Astrocyte of the spinal cord (primary cell): ENCODE results near the gene HOXA4.

Experiments
- DNase-seq: peaks from one replicate; pipeline ENCODE4 v3.0.0; 2011; ENCODE audit warnings: low read depth, low spot score
- H3K4me3 ChIP-seq: 2 replicates; pipeline ENCODE4 v1.5.1; 2011; ENCODE audit warnings: low read depth, mild to moderate bottlenecking, low read length, moderate library complexity
- in situ Hi-C: cut with HindIII; loops from 2 replicates; pipeline ENCODE4 v1.10.0; 2017; ENCODE audit warnings: low sequenced_read_pairs
- TF ChIP-seq, protein P1 (sequence below): IDR thresholded peaks from 2 replicates; pipeline ENCODE4 v1.5.1; 2012; ENCODE audit warnings: low read depth, mild to moderate bottlenecking, low read length, inconsistent platforms

The HOXA4 gene

DNA sequence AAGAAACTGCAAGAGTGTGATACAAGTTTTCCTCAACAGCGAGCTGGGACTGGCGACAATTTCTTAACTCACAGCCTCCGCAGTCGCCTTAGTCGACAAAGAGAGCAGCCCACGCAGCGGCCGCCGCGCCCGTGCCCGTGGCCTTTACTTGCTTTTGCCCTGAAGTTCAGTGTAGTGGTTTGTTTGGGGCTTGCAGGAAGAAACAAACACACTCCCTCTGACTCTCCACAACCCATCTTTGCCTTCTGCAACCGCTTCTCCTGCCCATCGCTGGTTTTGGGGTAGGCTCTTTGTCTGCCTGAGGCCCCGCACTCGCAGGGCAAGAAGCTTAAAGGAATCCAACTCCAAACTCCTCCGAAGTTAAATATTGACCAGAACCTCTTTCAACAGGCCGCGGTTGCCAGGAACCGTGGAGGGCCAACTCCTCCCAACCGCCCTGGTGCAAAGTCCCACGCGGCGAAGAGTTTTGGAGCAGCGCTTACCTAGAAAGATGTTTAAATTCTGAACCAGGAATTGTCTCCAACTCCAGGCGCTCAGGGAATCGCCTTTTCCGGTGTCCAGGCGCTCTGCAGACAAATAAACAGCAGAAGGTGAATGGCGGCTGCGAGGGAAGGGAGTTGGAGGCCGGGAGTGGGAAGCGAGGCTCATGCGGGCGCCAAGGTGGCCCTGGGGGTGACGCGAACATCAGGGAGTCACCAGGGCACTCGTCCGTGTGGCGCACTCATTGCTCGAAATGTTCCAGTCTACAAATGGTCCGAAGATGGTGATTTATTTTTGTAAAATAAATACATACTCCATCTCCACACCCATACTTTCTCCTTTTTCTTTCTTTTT, 8.3 kb downstream of the HOXA4 start:
- peak overlapping the region; percentile 64 for H3K4me3 ChIP-seq
- no peak for DNase-seq
- in situ Hi-C loops, result loop anchor here (10.0 kb wide), 1 partner anchor 267 kb away; no protein-coding TSS in a partner anchor
- TF ChIP-seq, protein P1, sequence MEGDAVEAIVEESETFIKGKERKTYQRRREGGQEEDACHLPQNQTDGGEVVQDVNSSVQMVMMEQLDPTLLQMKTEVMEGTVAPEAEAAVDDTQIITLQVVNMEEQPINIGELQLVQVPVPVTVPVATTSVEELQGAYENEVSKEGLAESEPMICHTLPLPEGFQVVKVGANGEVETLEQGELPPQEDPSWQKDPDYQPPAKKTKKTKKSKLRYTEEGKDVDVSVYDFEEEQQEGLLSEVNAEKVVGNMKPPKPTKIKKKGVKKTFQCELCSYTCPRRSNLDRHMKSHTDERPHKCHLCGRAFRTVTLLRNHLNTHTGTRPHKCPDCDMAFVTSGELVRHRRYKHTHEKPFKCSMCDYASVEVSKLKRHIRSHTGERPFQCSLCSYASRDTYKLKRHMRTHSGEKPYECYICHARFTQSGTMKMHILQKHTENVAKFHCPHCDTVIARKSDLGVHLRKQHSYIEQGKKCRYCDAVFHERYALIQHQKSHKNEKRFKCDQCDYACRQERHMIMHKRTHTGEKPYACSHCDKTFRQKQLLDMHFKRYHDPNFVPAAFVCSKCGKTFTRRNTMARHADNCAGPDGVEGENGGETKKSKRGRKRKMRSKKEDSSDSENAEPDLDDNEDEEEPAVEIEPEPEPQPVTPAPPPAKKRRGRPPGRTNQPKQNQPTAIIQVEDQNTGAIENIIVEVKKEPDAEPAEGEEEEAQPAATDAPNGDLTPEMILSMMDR, result no peak

- TF ChIP-seq, protein P1, result no peak
- in situ Hi-C loops, result loop anchor here (10.0 kb wide), 1 partner anchor 267 kb away; no protein-coding TSS in a partner anchor
- H3K4me3 ChIP-seq, result peak overlapping the region; percentile 64
- DNase-seq, result no peak
Measured at GRCh38 chr7:27121684-27122076, 8.9 kb downstream of the HOXA4 start.

DNA sequence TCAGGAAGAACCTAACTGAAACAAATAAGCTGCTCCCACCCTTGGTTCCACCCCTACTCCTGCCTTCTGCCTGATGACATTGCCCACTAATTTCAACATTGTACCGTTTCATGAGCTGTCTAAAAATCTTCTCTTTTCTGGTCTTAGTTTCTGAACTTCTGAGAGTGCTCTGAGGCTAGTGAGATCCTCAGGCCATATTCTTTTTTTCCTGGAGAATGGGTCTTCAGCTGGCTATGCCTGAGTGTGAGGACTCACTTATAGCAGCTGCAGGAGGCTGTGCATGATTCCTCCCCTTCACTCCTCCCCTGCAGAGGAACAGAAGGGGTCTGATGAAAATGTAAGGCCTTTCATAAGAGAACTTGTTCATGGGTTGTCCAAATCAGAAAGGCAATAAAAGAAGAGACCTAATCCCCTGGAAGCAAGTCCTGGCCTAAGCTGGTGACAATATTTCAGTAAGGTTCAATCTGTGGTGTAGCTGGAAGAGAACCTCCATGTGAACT, 11.1 kb downstream of the HOXA4 start:
- TF ChIP-seq, protein P1, result no peak
- H3K4me3 ChIP-seq, result peak overlapping the region; percentile 89
- in situ Hi-C loops, result no loop called here
- no peak for DNase-seq

DNA sequence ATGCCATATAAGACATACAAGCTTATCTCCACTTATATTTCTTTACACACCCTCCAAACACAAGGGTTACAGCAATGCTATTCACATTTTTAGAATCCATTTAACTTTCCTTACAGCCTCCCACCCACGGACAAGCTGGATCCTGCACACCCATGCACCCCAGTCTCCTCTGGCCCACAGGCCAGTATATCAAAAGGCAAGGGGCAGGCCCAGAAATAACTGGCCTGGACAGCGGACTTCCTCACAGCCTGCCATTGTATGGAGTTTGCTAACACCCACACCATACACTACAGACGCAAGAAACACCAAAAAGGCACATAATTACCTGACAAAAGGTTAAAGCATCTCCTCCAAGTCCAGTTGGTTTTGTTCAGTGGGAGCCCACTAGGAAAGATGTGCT, 12.0 kb downstream of the HOXA4 start:
- peak overlapping the region; percentile 89 for H3K4me3 ChIP-seq
- DNase-seq, result no peak
- in situ Hi-C loops, result no loop called here
- TF ChIP-seq, protein P1, result no peak

DNA sequence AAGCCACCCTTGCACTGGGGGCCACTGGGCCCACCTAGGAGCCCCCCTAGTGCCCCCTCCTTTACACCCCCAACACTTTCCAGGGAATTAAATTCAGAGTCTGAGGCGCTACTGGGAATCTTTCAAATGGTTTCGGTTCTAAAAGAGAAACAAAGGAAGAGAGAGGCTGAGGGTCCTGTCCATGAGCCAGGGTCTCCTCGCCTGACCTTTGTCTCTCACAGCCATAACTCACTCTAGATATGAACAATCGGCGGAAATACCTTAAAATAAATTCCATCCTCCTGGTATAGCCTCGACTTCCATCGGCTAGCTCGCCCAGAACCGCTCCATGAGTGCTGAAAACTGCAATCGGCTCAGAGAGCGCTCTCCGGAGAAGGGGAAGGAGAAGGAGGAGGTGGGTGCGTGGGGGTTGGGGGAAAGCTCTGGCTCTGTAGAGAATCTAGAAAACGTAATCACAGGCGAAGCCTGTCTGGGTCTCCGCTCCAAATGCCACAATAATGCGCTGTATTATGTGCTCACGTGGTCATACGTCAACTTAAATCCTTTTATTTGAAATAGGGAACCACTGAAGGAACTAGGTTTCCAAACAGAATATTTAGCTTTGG, 12.6 kb downstream of the HOXA4 start:
- TF ChIP-seq, protein P1, result no peak
- in situ Hi-C loops, result no loop called here
- peak overlapping the region; percentile 89 for H3K4me3 ChIP-seq
- peak; percentile 91 for DNase-seq

DNA sequence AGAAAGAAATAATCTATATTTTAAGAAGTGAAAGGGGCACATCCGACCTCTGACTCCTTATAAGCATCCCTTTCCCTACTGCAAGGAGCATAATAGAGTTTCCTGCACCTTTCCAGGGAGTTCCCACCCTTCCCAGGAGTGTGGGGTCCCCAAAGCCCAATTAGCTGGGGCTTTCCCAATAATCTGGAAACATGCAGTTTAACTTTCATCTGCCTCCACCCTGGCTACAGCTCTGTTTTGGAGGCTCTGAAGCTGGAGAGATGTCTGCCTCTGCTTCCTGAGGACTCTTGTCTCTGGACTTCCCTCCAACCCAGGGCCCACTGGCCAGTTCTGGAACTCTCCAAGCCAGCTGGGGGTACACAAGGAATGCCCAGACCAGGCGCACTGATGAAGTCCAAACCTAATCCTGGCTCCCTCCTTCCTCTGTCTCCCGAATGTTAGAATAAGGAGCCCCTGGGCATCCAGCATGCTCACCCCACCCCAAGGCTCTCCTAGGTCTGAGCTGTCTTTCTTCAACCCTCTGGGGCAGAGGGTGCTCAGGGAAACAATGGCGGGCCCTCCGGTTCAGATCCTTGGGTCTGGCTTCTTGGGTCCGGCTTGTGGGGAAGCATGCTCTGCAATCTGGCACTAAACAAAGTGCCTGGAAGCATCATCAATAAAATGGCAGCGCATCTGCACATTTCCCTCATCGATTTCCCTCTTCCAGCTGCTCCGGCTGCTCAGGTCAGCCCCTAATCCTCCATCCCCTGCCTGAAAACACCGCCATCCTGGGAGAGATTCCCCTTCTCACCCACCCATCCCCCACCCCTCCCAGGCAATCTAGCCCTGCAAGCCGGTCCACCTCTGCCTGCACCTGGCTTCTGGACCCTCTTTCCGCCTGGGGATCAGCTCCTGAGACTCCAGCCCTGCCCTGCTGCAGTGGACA, 13.3 kb downstream of the HOXA4 start:
- no peak for DNase-seq
- peak overlapping the region; percentile 89 for H3K4me3 ChIP-seq
- in situ Hi-C loops, result no loop called here
- TF ChIP-seq, protein P1, result no peak
